HepG2 (cell line): ENCODE measurements around the gene DHX8. TPM values are rescaled to one million over a fixed set of nuclear protein-coding genes. Genes with fewer than 3 reads are reported as not detected.

ENCODE experiments used
- ADNP ChIP-seq: sonication (generic); formaldehyde crosslinking; IDR thresholded peaks from 2 replicates; pipeline ENCODE4 v1.4.0; 2020; ENCODE audit warnings: missing genetic modification reagents
- AFF4 ChIP-seq: sonication (generic); formaldehyde crosslinking; IDR thresholded peaks from 2 replicates; pipeline ENCODE4 v1.4.0; 2020; ENCODE audit warnings: missing genetic modification reagents
- ARID3A ChIP-seq: IDR thresholded peaks from 2 replicates; pipeline ENCODE4 v1.6.1; 2012; ENCODE audit warnings: low read depth, low read length, improper control_type of control experiment
- ATF7-NPFF ChIP-seq: sonication (generic); formaldehyde crosslinking; IDR thresholded peaks from 2 replicates; pipeline ENCODE4 v1.8.1; 2023; ENCODE audit warnings: mild to moderate bottlenecking, low read depth, missing genetic modification reagents, moderate library complexity
- ELF3 ChIP-seq: IDR thresholded peaks from 2 replicates; pipeline ENCODE4 v1.6.1; 2016; ENCODE audit warnings: missing genetic modification reagents, missing compliant biosample characterization
- ISL2 ChIP-seq: sonication (generic); formaldehyde crosslinking; IDR thresholded peaks from 2 replicates; pipeline ENCODE4 v1.5.0; 2020; ENCODE audit warnings: missing genetic modification reagents
- MAX ChIP-seq: IDR thresholded peaks from 2 replicates; pipeline ENCODE4 v1.6.1; 2012; ENCODE audit warnings: inconsistent platforms
- MYPOP ChIP-seq: sonication (generic); formaldehyde crosslinking; IDR thresholded peaks from 2 replicates; pipeline ENCODE4 v1.8.1; 2023; ENCODE audit warnings: mild to moderate bottlenecking, moderate library complexity, missing genetic modification reagents
- PREB ChIP-seq: sonication (generic); formaldehyde crosslinking; IDR thresholded peaks from 2 replicates; pipeline ENCODE4 v1.4.0; 2020; ENCODE audit warnings: missing genetic modification reagents
- TFDP1 ChIP-seq: IDR thresholded peaks from 2 replicates; pipeline ENCODE4 v1.6.1; 2016; ENCODE audit warnings: missing compliant biosample characterization, missing genetic modification reagents, borderline replicate concordance
- TFDP2 ChIP-seq: sonication (generic); formaldehyde crosslinking; IDR thresholded peaks from 2 replicates; pipeline ENCODE4 v1.4.0; 2020; ENCODE audit warnings: missing genetic modification reagents
- ZGPAT ChIP-seq: IDR thresholded peaks from 2 replicates; pipeline ENCODE4 v1.6.1; 2016; ENCODE audit warnings: mild to moderate bottlenecking
- ZNF275 ChIP-seq: sonication (generic); formaldehyde crosslinking; IDR thresholded peaks from 2 replicates; pipeline ENCODE4 v1.8.0; 2022; ENCODE audit warnings: missing genetic modification reagents, mild to moderate bottlenecking, inconsistent platforms, borderline replicate concordance
- ZNF749 ChIP-seq: sonication (generic); formaldehyde crosslinking; IDR thresholded peaks from 2 replicates; pipeline ENCODE4 v1.8.0; 2022; ENCODE audit warnings: mild to moderate bottlenecking, missing genetic modification reagents, moderate library complexity, borderline replicate concordance
- polyA plus RNA-seq, 8 experiments: library from polyadenylated mRNA; depleted of rRNA in 3 of 8; stranded (reverse) in 7 of 8; unstranded in 1 of 8; fragments of >200 nt; fragmentation: Illumina TruSeq in 4 of 8; extraction: Trizol in 4 of 8; gene quantifications; 2 replicates each; pipeline versions ENCODE4 v1.2.1 to v1.2.3, GENCODE V29; 2011 to 2016; ENCODE audit warnings: low read depth in 4 of 8, missing spikeins in 1 of 8, mixed read lengths in 1 of 8; ENCODE audit not compliant: insufficient read depth in 1 of 8
- total RNA-seq, 5 experiments: library from RNA; depleted of rRNA; stranded (reverse); fragments of >200 nt; fragmentation: Illumina TruSeq; extraction: Trizol; gene quantifications; 2 replicates each; pipeline ENCODE4 v1.2.3, GENCODE V29; 2016; ENCODE audit warnings: low read depth in 1 of 5

Gene DHX8
- total and polyA plus RNA-seq, 2 of the 13 experiments (the other 11 are each of a cell fraction or from before 2014, with no cell fraction given) = 24.8 to 48.9 TPM

- TF ChIP-seq TFDP1 (CRISPR knock-in tag) (no peak), MYPOP (no peak; the same call in 1 of the 2 replicates), TFDP2 (CRISPR knock-in tag) (no peak), AFF4 (no peak), ADNP (CRISPR knock-in tag) (no peak), ATF7-NPFF (0 out of 2 replicates have a peak, but pooled peaks have one; percentile 34), ZNF749 (no peak), ISL2 (CRISPR knock-in tag) (peak; percentile 18; the same call in 1 of the 2 replicates), ARID3A (0 out of 2 replicates have a peak, but pooled peaks have one; percentile 21), PREB (no peak), ELF3 (CRISPR knock-in tag) (peak; percentile 47), ZGPAT (no peak), MAX (0 out of 2 replicates have a peak, but pooled peaks have one; percentile 2), ZNF275 (CRISPR knock-in tag) (0 out of 2 replicates have a peak, but pooled peaks have one; percentile 46)
Observed at GRCh38 chr17:43573579-43574321, 90.0 kb downstream of the DHX8 start (continued).
